Activated T-helper 1 cell treated with Interleukin-2 at 50 U/mL for 16 hours (primary cell): ENCODE results near the gene SIX1.

Experiments used
- DNase-seq: peaks from one replicate; pipeline ENCODE4 v3.0.0-alpha.2; 2020; ENCODE audit warnings: low read depth

SIX1 gene

DNA sequence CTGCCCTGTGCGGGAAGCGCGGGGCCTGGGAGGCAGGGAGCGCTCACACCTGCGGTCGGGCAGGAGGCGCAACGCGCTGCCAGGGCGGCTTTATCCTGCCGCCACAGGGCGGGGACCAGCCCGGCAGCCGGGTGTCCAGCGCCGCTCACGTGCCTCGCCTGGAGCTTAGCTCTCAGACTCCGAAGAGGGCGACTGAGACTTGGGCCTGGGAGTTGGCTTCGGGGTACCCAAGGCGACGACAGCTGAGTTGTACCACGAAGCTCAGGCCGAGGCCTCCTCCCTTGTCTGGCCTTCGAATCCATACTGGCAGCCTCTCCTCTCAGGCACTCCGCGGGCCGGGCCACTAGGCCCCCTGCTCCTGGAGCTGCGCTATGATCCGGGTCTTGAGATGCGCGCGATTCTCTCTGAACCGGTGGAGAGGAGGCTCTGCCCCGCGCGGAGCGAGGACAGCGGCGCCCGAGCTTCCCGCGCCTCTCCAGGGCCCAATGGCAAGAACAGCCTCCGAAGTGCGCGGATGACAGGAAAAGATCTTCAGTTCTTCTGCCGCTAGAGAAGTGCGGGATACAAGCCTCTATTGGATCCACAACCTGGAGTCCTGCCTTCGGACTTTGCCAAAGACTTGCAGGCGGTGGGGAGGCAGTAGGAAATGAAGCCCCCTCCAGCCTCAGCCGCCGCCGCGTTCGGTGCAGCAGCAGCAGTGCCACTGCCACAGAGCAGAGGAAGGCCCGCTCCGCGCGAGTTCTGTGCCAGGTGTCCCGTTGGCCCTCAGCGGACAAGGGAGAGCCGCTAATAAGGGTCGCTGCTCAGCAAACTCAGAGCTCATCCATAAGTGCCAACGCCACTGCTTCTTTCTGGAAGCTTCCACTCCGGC is 6.8 kb downstream of the SIX1 start:
- DNase-seq, result no peak

DNA sequence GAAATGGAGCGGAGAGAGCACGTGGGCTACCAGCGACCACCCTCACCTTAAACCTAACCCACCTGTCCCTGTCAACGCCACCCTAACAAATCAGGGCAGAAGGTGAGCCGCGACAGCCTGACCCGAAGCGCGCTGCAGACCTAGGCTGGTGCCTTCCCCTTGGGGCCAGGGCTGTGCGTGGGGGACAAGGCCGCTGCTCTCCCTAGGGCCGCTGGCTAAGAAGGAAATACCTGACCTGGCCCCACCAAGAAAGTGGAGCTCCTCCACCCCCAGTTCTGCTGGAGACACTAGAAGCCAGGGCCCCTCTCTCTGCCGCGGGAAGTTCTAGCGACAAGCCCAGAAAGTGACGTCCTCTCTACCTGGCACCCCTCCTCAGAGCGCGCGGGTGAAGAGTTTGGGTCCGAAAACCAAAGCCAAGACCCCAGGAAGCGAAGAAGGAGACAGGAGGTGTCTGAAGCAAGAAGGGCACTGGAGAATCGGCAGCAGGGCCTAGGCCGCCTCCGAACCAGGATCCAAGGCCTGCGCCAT is 7.5 kb downstream of the SIX1 start:
- no peak for DNase-seq

DNA sequence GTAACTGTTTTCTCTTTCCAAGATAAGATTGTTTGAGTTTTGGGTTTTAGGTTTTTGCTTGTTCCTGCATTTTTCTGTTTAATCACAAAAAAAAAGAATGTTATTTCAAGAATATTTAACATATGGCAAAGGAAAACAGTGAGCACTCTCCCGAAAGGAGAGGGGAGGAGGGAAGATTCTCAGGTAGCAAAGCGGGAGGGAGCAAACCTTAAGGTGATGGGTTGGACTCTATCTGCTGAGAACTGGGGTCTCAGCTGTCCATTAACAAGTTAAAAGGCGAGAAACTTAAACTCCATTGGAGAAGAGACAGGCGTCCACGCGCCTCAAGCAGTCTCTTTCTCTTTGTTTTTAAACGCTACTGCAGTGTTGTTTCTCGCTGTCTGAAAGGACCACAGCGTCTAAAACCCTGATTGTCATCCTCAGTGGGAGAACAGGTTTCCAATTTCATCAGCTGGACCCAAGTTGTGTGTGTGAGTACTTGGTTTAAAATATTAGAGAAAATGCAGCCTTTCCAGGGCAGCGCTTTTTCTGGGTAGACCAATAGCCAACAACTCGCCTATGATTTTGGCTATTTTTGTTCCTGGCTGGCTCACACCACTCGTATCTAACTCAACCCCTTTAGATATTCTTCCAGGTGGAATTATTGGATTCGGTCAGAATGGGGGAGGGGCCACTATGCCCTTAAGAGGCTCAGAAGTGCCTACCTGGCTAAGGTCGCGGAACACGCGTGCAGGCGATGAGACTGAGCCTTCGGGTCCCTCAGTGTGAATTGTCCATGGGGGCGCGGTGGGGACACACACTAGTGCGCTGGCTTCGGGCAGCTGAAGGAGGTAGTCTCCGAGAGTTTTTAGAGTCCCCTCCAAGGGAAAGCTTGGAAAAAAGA is 8.2 kb downstream of the SIX1 start:
- DNase-seq, result no peak

DNA sequence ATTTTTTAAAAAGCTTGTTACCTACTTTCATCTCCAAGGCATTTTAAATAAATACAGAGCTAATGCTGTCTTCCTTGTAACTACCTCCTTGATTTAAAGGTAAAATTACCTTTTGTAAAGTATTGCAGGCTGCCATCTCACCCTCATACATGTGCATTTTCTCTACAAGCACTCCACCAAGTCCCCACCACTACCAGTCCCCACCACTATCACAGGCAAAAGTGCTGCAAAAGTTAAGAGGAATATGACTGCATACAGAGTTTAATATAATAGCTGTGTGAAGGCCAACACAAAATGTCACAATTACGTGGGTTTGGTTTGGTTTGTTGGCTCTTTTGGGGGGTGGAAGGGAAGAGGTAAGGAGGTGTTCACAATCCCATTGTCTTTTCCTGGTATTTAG is 9.6 kb downstream of the SIX1 start:
- no peak for DNase-seq

DNA sequence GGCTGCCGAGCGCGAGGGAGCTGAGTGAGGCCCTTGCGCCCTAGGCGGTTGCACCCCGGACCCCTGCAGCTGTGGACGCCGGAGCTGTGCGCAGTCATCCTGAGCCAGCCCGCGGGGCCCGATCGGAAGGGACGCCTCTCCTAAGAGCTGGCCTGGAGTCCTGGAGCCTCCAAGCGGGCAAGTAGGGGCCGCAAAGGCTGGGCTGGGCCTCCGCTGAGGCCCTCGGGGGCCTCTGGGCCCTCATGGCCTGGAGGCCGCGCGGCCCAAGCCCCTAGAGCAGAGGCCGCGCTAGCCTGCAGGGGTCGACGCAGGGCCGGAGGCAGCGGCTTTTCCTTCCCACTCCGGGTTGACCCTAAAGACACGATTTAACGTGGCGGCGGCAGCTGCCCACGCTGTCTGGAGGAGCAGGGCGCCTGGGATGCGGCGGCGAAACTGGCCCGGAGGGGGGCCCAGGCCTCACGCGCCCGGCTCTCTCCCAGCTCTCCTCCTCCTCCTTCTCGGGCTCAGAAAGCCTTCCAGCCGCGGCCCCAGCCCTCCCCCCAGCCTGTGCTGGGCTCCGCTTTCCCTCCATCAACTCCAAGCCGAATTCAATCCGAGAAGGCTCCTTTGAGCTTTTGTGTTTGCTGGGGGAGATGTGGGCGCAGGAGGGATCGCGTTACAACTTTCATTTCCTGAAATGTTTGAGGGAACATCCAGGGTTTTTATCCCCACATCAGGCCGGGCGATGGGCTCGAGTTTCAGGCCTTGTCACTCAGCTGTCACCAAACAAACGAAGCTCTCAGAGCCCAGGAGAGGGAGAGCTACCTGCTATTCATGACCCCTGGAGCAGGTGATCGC is 11.6 kb downstream of the SIX1 start:
- no peak for DNase-seq

DNA sequence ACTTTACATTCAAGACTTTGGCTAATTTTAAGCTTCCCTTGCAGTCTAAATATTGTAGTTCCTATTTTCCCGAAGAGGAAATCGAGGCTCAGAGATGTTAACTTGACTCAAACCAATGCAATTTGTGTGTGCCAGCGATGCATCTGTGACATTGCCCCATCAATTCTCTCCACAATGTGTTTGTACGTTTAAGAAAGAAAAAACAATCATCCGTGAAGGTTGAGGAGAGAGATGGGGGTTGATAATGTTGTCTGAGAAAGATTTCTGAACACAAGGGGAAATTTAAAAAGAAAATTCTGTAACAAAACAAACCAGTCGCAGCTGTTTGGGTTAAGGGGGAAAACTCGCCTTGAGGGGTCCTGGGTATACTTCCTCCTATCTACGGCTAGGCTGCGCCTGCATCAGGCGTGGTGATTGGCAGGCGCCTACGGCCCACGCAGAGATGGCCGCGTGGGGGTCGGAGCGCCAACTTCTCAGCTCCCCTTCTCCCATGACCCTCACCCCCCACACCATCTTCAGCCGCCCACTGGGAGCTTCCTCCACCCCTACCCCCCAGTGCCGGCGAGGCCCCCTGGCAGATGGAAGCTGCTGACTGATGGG is 12.3 kb downstream of the SIX1 start:
- no peak for DNase-seq

DNA sequence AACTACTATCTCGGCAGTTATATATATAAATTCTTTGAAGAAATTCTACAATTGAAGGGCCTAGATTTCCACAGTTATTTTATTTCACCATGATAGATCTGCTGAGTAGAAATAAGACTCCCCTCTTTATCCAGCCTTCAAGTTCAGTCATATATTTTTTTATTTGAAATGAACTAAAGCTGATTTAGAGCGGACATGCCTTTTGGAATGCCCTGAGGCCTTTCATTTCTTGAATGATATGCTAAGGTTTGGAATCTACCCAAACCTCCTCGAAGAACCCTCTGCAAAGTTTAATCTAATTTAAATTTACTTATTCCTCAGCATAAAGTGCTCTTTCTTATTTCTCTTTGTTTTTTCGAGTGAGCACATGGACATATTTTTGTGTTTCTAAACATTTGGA is 15.1 kb downstream of the SIX1 start:
- no peak for DNase-seq

DNA sequence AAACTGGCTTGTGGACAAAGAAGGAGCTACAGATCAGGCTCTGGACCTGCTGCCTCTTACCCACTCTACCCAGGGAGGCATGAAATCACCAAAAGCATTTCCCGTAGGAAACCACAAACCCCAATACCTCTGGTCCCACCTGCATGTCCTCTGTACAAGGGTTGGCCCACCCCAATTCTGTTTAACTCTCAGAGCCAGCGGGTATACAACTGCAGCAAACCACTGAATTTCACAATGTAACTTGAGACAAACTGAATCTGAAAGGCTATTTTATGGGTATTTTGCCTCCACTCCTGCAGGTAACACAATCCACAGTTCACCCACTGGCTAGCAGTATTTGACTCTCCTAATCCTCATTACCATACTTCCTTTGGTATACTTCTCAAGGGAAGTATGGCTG is 16.5 kb downstream of the SIX1 start:
- DNase-seq, result no peak

DNA sequence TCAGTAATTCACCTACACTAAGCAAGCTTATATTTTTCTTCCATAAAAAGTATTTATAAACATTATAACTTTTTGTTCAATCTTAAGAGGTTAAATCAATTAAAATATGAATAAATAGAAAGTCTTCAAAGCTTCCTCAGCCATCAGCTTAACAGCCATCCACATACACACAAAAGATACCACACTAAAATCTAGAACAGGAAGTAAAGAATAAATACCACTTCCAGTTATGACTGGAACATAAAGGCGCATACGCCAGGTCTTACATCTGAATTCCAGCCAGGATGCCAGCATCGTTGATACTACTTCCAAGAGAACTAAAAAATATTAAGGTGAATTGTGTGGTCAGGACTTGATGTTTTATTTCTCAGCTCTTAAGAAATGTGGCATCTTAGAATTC is 17.0 kb downstream of the SIX1 start:
- DNase-seq, result no peak

DNA sequence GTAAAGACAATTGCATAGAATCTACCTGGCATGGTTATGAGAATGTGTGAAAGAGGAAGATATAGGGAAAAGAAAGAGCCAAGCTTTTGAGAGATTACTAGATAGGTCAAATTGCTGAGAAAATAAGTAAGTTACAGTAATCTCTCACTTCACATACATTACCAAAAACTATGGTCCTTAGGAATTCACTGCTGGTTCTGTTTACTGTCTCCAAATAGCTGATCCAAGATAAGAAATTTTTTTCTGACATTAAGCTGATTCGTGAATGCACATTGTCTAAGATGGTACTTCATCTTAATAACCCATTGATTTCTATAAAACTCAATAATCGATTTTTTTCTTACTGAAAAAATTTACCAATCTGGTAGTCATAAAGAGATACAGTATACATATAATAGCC is 17.4 kb downstream of the SIX1 start:
- no peak for DNase-seq

DNA sequence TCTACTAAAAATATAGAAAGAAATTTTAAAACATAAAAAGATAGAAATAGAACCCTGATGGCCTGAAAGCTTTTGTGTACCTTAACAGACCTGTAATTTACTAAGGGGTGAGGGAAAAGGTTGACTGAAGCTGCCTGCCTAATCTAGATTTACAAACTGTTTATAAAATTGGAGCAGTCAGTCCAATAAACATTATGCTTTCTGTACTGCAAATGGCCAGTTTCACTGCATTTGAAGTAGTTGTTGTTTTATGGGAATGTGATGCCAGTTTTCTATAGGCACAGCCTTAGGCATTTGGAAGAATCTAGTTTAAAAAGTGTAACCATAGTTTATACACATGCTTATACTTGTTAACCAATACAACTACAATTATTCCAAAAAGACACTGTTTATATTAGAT is 19.1 kb downstream of the SIX1 start:
- DNase-seq, result no peak

DNA sequence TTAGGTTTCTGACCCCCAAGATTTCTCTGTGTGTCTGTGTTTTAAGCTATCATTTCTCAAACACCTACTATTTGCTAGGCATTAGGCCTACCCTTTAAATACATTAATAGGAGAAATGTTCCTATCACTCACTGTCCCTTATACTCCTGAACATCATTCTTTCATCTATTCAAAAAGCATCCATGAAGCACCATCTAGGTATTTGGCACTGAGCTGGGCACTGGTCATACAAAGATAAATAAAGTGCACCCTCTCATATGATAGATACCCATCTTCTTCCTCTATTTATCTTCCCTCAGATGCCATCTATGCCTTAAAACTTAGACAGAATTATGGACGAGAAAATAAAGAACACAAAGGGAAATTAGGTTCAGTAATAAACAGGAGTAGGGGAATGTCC is 20.4 kb downstream of the SIX1 start:
- DNase-seq, result no peak

DNA sequence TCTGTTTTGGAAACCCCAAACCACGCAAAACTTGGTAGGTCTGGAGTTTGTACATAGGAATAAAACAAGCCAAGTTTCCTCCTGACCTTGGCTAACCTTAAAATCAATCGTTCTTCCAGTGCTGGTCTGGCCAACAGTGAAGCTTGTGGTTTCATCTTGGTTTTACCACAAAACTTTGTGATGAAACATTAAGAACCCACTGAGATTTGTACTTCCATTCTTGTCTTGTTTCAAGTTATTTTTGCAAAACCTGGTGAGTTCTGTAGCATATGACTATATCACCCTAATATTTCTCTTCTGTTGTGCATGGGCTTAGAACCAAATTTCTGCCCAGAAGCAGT is 26.4 kb downstream of the SIX1 start:
- no peak for DNase-seq

DNA sequence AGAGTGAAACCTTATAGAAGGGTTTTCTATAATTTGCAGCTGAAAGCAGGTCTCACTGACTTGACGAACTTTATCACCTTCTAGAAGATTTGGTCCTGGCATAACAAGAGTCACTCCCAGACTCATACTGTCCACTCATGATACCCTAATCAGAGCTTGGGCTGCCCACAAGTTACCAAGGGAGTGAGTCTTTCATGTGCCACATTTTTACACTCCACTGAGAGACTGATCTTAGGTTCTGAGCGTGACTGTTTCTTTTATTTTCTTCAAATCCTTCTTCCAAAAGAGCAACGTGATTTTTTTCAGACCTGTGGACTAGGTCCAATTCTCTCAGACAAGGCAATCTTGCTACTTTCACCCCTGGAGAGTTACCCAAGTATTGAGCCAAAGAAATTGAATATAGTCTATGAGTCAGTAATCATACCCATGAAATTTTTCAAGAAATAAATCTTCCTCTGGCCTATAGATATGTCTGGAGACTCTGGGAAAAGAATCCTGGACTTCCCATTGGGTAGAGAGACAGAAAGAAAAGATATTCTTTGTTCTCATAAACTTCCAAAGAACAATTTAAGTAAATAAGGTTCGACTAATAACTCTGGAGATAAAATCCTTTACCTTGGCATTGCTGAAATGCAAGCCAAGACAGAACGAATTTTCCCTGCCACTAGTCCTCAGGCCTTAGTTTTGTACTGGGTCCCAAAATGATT is 26.9 kb downstream of the SIX1 start:
- no peak for DNase-seq

DNA sequence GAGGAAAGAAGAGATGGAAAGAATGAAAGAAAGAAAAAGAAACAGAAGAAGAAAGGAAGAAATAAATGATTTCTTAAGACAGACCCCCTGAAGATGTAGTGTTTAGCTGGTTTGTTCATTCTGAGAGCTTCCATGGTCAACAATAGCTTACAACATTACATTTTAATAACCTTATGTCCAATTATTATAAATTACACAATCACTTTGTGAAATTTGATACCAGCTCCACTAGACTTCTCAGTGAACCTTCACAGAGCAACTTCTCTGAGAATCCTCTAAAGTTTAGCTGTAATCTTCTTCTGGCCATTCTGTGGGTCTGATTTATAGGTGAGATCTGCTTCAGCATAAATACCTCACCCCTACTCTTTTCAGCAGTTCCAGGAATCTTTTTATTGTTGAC is 27.9 kb downstream of the SIX1 start:
- no peak for DNase-seq

DNA sequence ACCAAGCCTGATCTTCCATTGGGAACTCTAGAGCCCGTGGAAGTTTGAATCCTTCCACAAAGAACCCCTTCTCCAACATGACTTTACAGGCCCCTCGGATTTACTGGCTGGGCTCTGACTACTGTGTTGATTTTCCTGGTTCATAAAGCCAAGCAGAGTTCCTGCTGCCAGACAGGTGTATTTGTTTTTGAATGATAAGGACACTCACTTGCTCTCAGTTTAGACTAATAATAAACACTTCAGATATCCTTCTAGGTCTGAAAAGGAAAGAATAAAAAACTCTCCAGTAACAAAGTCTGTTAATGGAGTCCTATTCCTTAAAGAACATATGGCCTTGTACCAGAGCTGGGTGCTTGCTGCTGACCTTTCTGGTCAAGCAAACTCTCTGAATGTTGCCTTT is 31.0 kb downstream of the SIX1 start:
- no peak for DNase-seq

DNA sequence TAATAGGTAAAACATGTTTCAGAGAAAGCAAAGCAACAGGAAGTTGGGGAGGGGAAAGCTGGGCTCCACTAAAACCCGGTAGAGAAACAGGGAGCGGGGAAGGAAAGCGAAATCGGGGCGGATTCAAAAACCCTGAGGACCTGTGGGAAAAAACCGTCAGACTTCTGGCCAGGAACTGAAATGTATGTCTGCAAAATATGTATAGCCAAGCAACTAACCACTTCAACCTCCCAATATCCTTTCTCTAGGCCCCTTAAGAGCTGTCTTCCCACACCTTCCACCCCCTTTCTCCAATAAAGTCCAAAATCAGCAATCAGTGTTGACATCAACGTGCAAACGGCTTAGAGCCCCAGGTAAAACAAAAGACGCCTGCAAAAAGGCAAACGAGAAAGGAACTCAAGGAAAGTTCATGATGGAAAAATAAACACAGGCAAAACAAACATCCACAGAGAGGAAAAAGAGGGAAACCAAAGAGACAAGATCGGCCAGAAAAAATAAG is 32.8 kb downstream of the SIX1 start:
- DNase-seq, result no peak

DNA sequence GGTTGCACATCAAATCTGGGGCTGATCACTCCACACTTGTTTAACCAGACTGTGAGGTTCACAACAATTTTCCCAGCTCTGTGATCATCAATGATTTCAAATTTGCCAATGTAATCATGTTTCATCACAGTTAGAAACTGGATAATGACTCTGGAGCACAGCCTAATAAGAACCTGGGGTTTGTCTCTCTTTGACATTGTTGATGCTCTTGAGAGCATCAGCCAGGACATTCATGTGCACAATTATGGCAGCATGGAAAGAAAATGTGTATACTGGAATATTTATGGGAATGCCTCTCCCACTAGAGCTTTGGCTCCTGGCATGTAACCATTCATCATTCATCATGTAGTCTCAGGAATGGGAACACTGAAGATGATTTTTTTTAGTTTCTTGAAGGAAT is 47.0 kb downstream of the SIX1 start:
- DNase-seq, result no peak

DNA sequence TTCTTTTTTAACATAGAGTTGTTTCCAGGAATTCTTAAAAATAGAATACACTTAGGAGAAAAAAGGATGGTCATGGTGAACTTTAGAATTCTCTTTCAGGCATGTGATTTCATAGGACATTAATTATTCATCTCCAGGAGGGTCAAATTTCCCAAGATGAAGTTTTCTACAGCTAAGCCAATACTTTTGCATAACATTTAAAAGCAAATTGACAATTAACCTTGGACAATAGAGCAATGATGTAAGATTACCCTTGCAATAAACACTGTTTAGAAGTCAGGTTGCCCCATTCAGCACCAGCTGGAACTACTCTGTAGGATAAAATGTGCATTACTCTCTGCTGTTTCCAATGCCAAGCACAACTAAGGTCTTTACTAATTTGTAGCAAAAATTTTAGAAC is 49.5 kb downstream of the SIX1 start:
- no peak for DNase-seq

DNA sequence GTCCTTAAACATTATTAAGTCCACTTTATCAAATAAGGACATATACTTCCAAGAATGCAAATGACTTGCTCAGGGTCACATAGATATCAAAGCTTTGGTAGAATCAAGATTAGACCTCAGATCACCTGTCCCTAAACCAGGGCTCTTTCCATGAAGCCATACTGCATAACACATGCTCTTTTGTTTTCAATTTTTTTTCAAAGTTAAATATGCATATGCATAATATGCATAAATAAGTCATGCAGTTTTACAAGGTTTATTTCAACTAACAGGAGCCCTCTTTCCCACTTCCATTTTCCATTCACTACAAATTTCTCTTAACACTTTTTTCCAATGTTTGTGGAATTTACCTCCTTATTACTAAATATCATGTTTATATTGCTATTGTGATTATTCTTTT is 53.1 kb downstream of the SIX1 start:
- DNase-seq, result no peak

DNA sequence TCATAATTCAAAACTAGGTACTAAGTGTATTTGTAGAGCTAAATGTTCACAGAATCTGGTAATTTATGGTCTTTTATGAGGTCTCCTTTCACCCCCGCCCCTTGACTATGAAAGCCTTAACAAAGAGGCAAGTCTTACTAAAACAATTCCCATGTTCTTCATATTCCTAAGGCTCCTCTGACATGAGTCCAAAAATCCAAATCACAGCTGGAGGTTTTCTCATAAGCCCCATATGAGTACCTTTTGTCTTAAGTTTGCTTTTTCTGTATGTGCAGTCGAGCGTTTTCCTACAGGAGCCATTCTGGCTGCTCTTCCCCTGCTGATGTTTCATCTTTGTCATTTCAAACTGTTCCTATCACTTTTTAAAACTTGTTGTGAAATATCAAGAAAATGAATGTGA is 55.2 kb downstream of the SIX1 start:
- DNase-seq, result no peak
